ENCODE results near the gene AP5B1.

Gene AP5B1

GRCh38 chr11:65786786-65787636 lies 6.2 kb upstream of the AP5B1 start, which contains the start of gene OVOL1:
Gene OVOL1, plus strand, starts transcription at chr11:65787063. Its CDS starts 311 bp downstream, at chr11:65787374.
- TF ChIP-seq, protein P1, sequence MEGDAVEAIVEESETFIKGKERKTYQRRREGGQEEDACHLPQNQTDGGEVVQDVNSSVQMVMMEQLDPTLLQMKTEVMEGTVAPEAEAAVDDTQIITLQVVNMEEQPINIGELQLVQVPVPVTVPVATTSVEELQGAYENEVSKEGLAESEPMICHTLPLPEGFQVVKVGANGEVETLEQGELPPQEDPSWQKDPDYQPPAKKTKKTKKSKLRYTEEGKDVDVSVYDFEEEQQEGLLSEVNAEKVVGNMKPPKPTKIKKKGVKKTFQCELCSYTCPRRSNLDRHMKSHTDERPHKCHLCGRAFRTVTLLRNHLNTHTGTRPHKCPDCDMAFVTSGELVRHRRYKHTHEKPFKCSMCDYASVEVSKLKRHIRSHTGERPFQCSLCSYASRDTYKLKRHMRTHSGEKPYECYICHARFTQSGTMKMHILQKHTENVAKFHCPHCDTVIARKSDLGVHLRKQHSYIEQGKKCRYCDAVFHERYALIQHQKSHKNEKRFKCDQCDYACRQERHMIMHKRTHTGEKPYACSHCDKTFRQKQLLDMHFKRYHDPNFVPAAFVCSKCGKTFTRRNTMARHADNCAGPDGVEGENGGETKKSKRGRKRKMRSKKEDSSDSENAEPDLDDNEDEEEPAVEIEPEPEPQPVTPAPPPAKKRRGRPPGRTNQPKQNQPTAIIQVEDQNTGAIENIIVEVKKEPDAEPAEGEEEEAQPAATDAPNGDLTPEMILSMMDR (IDR thresholded peaks at IDR 0.05; ENCODE audit: extremely low read depth, missing control alignments) = no peak
- peak; percentile 71 for DNase-seq (ENCODE audit: low spot score)

- DNase-seq (ENCODE audit: low spot score) = peak; percentile 60
- TF ChIP-seq, protein P1 (IDR thresholded peaks at IDR 0.05; ENCODE audit: extremely low read depth, missing control alignments) = no peak
Measured at GRCh38 chr11:65786008-65786785, 5.4 kb upstream of the AP5B1 start.

DNA sequence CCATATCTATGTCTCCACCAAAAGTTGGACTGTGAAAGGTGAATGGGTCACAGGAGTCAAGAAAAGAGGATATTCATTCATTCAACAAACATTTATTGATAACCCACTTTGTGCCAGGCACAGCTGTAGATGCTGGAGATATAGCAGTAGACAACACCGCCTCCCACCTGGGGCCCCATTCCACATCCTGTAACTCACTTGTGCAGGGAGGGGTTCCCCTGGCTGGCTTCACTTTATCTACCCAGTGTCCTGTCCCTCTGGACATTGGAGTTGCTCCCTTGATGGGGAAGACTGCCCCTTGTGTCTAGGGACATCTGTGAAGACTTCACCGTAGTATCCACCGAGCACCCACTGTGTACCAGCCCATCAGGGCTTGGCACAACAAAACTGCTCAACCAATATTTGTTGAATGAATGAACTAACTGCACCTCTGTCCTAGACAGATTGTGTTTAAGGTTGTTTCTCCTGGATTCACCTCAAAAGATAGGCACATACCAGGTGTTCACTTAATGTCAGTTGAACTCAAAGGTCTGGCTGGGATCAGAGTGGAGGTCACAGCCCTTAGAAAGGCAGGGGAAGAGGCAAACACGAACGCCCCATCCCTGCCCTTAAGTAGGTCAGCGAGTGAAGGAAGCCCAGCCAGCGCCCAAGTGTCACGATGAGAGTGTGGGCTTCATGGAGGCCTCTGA lies 4.7 kb upstream of the AP5B1 start:
- TF ChIP-seq, protein P1 (IDR thresholded peaks at IDR 0.05; ENCODE audit: extremely low read depth, missing control alignments) = no peak
- DNase-seq (ENCODE audit: low spot score) = no peak

- no peak for DNase-seq (ENCODE audit: low spot score)
- TF ChIP-seq, protein P1 (IDR thresholded peaks at IDR 0.05; ENCODE audit: extremely low read depth, missing control alignments) = no peak
Measured at GRCh38 chr11:65782816-65783228, 2.0 kb upstream of the AP5B1 start.

DNA sequence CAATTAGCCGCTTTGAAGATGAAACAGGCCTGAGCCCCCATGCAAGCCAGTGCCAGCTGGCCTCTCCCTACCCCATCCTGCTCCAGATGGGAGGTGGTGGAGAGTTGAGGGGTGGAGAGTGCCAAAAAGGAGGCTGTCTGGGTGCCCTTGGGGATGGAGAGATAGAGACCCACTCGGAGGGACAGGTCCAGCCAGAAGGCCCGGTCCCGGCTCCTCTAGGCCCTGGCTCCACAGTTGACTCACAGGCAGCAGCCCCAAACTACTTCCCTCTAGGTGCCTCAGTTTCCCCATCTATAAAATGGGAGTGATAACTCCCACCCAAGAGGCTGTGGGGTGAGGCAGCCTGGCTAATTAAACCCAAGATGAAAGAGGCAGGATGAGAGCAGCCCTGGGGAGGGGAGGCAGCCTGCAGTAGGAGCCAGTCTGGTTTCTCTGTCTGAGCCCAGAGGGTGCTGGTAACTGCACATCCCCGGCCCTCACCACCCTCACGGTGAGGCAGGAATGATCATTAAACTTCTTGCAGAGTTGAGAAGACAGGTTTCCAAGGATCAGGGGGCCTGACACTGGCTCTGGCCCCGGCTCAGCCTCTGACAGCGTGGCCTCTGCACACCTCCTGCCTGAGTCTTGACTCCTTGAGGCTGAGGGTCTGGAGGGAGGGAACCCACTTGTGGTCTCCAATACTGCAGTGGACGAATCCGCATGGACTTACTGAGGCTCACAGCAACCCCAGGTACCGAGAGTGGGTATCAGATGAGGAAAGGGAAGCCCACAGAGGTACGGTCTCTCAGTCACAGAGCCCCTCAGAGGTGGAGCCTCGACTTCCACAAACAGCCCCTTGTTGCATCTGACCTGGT lies 1.4 kb upstream of the AP5B1 start:
- DNase-seq (ENCODE audit: low spot score) = no peak
- TF ChIP-seq, protein P1 (IDR thresholded peaks at IDR 0.05; ENCODE audit: extremely low read depth, missing control alignments) = no peak

DNA sequence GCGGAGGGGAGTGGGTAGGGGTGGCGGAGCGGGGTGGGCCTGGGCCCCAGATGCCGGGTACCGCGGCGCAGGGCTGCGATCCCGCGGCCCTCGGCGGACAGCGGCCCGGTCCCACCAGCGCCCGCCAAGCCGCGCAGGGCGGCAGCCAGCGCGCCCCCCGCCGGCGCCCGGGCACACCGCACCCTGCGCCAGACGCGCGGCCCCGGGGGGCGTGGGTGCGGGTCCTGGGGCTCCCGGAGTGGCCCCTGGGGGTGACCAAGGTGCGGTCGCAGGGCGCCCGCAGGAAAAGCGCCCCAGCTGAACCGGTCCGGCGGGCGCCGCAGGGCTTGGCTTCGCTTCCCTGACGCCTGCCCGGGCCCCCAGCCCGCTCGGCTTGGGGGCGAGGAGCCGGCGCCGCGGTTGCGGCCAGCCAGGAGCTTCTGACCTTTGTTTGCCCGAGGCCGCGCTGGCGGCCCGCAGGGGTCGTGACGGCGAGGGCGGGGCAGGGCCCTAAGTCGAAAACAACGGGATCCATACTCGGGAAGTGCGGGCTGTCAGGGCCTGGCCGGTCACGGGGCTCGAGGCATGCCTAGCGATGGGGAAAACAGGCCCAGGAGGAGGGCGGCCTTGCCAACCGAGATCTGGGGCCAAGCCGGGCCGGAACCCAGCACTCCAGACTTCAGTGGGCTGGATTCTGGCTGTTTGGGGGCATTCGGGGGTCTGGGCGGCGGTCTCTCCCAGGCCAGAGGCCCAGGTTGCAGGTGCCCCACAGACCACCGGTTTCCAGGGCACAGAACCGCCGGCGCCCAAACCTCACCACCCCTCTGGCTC lies 581 bp upstream of the AP5B1 start:
- no peak for DNase-seq (ENCODE audit: low spot score)
- TF ChIP-seq, protein P1 (IDR thresholded peaks at IDR 0.05; ENCODE audit: extremely low read depth, missing control alignments) = peak; percentile 63
